Progenitor cell of endocrine pancreas (in vitro differentiated cells): ENCODE measurements around the gene KCNK13. TPM values are rescaled to one million over a fixed set of nuclear protein-coding genes. Genes with fewer than 3 reads are reported as not detected.

Source experiments
- DNase-seq: peaks from one replicate; pipeline ENCODE4 v3.0.0; 2021; ENCODE audit warnings: low spot score; ENCODE audit not compliant: unreplicated experiment
- H3K27ac Mint-ChIP-seq: 2 replicates; pipeline ENCODE4 v1.8.0; 2021; ENCODE audit warnings: mild to moderate bottlenecking, moderate library complexity, mixed read lengths
- H3K27me3 Mint-ChIP-seq: 2 replicates; pipeline ENCODE4 v1.8.0; 2021; ENCODE audit warnings: mixed read lengths
- H3K36me3 Mint-ChIP-seq: 2 replicates; pipeline ENCODE4 v1.8.0; 2022; ENCODE audit warnings: mixed read lengths; ENCODE audit not compliant: insufficient read depth
- H3K4me1 Mint-ChIP-seq: 2 replicates; pipeline ENCODE4 v1.8.0; 2021; ENCODE audit warnings: low read depth, mixed read lengths
- H3K4me3 Mint-ChIP-seq: 2 replicates; pipeline ENCODE4 v1.8.0; 2021; ENCODE audit warnings: low read depth, mild to moderate bottlenecking, moderate library complexity, mixed read lengths
- H3K9me3 Mint-ChIP-seq: 2 replicates; pipeline ENCODE4 v1.8.0; 2021; ENCODE audit warnings: low read depth, mixed read lengths
- CTCF ChIP-seq: fragments of 200-600 bp; sonication (generic); IDR thresholded peaks from one replicate; pipeline ENCODE4 v1.5.0; 2021; ENCODE audit warnings: antibody characterized with exemption, mild to moderate bottlenecking; ENCODE audit not compliant: unreplicated experiment
- total RNA-seq: library from RNA; stranded (reverse); gene quantifications from 2 replicates; pipeline ENCODE4 v1.2.1, GENCODE V29; 2021

KCNK13 gene
- total RNA-seq, 1 donor from 2014 or later: not detected

- Mint-ChIP-seq H3K27ac (no peak overlapping the region), H3K9me3 (peaks cover 4% of the 10 kb centered on the region), H3K27me3 (peaks cover 12% of the 10 kb centered on the region), H3K4me1 (no peaks in the 10 kb centered on the region), H3K36me3 (no peaks in the 10 kb centered on the region), H3K4me3 (no peak overlapping the region)
- DNase-seq: no peak
- TF ChIP-seq CTCF: no peak
Measured at GRCh38 chr14:90179809-90180779, 118.3 kb downstream of the KCNK13 start.

DNA sequence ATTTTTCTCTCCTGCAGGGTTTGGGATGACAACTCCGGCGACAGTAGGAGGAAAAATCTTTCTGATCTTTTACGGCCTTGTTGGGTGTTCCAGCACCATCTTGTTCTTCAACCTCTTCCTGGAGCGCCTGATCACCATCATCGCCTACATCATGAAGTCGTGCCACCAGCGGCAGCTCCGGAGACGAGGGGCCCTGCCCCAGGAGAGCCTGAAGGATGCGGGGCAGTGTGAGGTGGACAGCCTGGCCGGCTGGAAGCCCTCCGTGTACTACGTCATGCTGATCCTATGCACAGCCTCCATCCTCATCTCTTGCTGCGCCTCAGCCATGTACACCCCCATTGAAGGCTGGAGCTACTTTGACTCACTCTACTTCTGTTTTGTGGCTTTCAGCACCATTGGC is 122.3 kb downstream of the KCNK13 start:
- H3K27me3 Mint-ChIP-seq: peaks cover 12% of the 10 kb centered on the region
- peaks cover 5% of the 10 kb centered on the region for H3K9me3 Mint-ChIP-seq
- H3K27ac Mint-ChIP-seq: no peak overlapping the region
- DNase-seq: no peak
- H3K36me3 Mint-ChIP-seq: no peaks in the 10 kb centered on the region
- H3K4me3 Mint-ChIP-seq: no peak overlapping the region
- no peak for TF ChIP-seq CTCF
- no peaks in the 10 kb centered on the region for H3K4me1 Mint-ChIP-seq

- Mint-ChIP-seq H3K36me3 (no peaks in the 10 kb centered on the region), H3K4me1 (no peaks in the 10 kb centered on the region), H3K4me3 (no peak overlapping the region), H3K27ac (no peak overlapping the region), H3K27me3 (peaks cover 12% of the 10 kb centered on the region), H3K9me3 (peaks cover 5% of the 10 kb centered on the region)
- DNase-seq: no peak
- TF ChIP-seq CTCF: no peak
Measured at GRCh38 chr14:90184571-90185266, 122.9 kb downstream of the KCNK13 start.

DNA sequence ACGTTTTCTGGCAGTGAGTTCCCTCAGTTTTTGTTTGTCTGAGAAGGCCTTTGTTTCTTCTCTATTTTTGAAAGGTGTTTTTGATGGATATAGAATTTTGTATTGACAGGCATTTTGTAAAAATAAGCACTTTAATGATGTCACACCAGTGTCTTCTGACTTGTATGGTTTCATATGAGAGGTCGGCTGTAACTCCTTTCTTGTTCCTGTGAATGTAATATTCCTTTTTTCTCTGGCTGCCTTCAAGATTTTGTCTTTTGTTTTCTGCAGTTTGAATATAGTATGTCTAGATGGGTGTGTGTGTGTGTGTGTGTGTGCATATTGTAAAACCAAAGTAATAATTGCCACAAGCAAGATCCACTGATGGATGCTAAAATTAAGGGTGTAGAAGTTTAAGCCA is 126.8 kb downstream of the KCNK13 start:
- Mint-ChIP-seq H3K27ac (no peak overlapping the region), H3K9me3 (peaks cover 5% of the 10 kb centered on the region), H3K36me3 (no peaks in the 10 kb centered on the region), H3K27me3 (peaks cover 12% of the 10 kb centered on the region), H3K4me3 (no peak overlapping the region), H3K4me1 (no peaks in the 10 kb centered on the region)
- no peak for TF ChIP-seq CTCF
- no peak for DNase-seq

DNA sequence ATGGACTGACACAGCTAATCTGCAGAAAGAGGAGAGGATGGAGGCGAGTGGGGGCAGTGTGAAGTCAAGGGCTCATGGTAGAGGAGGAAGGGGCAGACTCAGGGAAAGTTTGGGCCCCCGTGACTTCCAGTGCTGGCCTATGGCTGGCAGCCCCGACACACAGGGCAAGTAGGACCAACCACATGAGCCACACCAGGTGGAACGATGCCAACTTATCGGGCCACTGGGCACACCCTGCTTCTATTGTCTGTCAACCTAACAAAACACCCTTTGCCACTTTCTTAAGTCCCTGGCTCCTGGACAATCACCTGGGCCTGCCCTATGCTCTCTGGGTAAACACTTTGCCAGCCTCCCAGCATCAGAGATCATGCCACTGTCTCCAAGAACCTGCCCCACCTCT is 129.4 kb downstream of the KCNK13 start:
- Mint-ChIP-seq H3K27me3 (peaks cover 23% of the 10 kb centered on the region), H3K4me3 (no peak overlapping the region), H3K9me3 (peaks cover 5% of the 10 kb centered on the region), H3K4me1 (no peaks in the 10 kb centered on the region), H3K27ac (no peak overlapping the region), H3K36me3 (no peaks in the 10 kb centered on the region)
- no peak for DNase-seq
- no peak for TF ChIP-seq CTCF
